PFSK-1 (cell line): ENCODE measurements around the gene SLFN5.

Experiments
- POLR2AphosphoS5 ChIP-seq: IDR thresholded peaks from 2 replicates; pipeline ENCODE4 v1.6.1; 2012; ENCODE audit warnings: low read depth, mild to moderate bottlenecking, control low read depth, low read length, moderate library complexity
- REST ChIP-seq, 2 experiments: IDR thresholded peaks; 2 replicates each; pipeline versions ENCODE4 v1.6.1 to v1.8.0; 2011 to 2012; ENCODE audit warnings: low read depth in 2 of 2, low read length in 2 of 2, control low read depth in 1 of 2, inconsistent platforms in 1 of 2, mild to moderate bottlenecking in 1 of 2, moderate library complexity in 1 of 2; ENCODE audit not compliant: insufficient read depth in 1 of 2
- SIN3A ChIP-seq: IDR thresholded peaks from 2 replicates; pipeline ENCODE4 v1.6.1; 2012; ENCODE audit warnings: mild to moderate bottlenecking, low read length, moderate library complexity, borderline replicate concordance; ENCODE audit not compliant: insufficient read depth
- TAF1 ChIP-seq: IDR thresholded peaks from 2 replicates; pipeline ENCODE4 v1.6.1; 2012; ENCODE audit warnings: low read length, control low read depth, borderline replicate concordance; ENCODE audit not compliant: insufficient read depth

GRCh38 chr17:35239823-35240222 lies 3.0 kb upstream of the SLFN5 start:
- no peak for TF ChIP-seq TAF1
- TF ChIP-seq SIN3A: no peak
- TF ChIP-seq POLR2AphosphoS5: no peak
- TF ChIP-seq REST (IDR thresholded peaks at IDR 0.05; ENCODE audit: insufficient read depth in 1 of 2, low read depth in 2 of 2, low read length in 2 of 2): no peak
